Natural killer cell treated with Interleukin-12 subunit alpha and Interleukin-12 subunit beta and Interleukin-15 and Interleukin-18, amount 100 ng/mL, for 72 hours (primary cell): ENCODE data around the gene INCA1. TPM values are rescaled to one million over a fixed set of nuclear protein-coding genes. Genes with fewer than 3 reads are reported as not detected.

ENCODE experiments used
- ATAC-seq, 2 donors: fragments of 150-1000 bp; cut with Tn5 transposase in 1 of 2; sonication (Bioruptor Pico), chemical (Tn5 transposase) in 1 of 2; 2 replicates each; pipeline ENCODE4 v1.10.0; 2021
- DNase-seq: peaks from one replicate; pipeline ENCODE4 v3.0.0; 2022; ENCODE audit warnings: low spot score
- H3K27ac Mint-ChIP-seq, 2 donors: 1 replicate in 1 of 2; 2 replicates in 1 of 2; pipeline ENCODE4 v1.8.0; 2022; ENCODE audit warnings: mixed read lengths in 2 of 2, mild to moderate bottlenecking in 1 of 2, moderate library complexity in 1 of 2
- H3K27me3 Mint-ChIP-seq, 2 donors: 1 replicate in 1 of 2; 2 replicates in 1 of 2; pipeline ENCODE4 v1.8.0; 2022; ENCODE audit warnings: mixed read lengths in 2 of 2
- H3K36me3 Mint-ChIP-seq: one replicate; pipeline ENCODE4 v1.8.0; 2022; ENCODE audit warnings: mixed read lengths
- H3K4me1 Mint-ChIP-seq, 2 donors: 1 replicate in 1 of 2; 2 replicates in 1 of 2; pipeline ENCODE4 v1.8.0; 2022; ENCODE audit warnings: low read depth in 2 of 2, mixed read lengths in 2 of 2, mild to moderate bottlenecking in 1 of 2
- H3K4me3 Mint-ChIP-seq: one replicate; pipeline ENCODE4 v1.8.0; 2022; ENCODE audit warnings: mixed read lengths
- H3K9me3 Mint-ChIP-seq: 2 replicates; pipeline ENCODE4 v1.8.0; 2022; ENCODE audit warnings: mixed read lengths
- total RNA-seq, 2 donors: library from RNA; stranded (reverse); gene quantifications; one replicate each; pipeline ENCODE4 v1.2.3, GENCODE V29; 2022

Gene INCA1
- total RNA-seq, 2 donors from 2014 or later, result 0.31 to 0.56 TPM

- ATAC-seq (no peak), DNase-seq (no peak)
- Mint-ChIP-seq H3K4me1 (peaks cover 5 to 20% of the 10 kb centered on the region in 2 donors), H3K9me3 (no peaks in the 10 kb centered on the region), H3K27ac (no peak overlapping the region), H3K27me3 (no peaks in the 10 kb centered on the region), H3K36me3 (peaks cover 9% of the 10 kb centered on the region), H3K4me3 (no peak overlapping the region)
Observed at GRCh38 chr17:4972752-4973151, 24.6 kb downstream of the INCA1 start.

DNA sequence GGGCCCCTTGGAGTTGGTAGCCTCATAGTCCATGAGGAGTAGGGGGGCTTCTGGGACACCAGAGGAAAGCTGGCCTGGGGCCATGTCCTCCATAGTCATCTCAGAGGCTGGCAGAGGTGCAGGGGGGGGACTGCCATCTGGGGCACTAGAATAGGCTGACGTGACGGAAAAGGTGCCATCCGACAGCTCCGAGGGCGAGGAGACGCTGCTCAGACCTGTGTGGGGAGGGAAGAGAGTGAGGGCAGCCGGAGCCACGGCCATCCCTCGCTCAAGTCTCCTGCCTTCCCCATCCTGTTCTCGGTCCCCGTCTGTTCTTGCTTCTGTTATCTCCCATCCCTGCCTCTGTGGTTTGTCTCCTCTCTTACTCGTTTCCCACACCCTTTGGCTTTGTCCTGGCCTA lies 25.0 kb downstream of the INCA1 start:
- H3K4me1 Mint-ChIP-seq, result peaks cover 5 to 20% of the 10 kb centered on the region in 2 donors

DNA sequence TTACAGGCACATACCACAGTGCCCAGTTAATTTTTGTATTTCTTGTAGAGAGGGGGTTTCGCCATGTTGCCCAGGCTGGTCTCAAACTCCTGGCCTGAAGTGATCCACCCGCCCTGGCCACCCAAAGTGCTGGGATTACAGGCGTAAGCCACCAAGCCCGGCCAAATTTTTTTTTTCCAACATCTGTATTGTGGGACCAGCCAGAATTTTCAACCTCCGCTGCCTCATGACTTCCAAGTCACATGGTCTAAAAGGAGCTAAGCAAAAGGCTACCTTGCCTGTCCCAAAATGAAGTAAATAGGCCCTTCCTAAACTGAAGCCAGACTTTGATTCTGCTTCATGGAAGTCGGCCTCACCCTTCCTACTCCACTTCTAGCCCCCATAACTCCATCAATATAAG lies 25.5 kb downstream of the INCA1 start:
- no peak overlapping the region for H3K4me3 Mint-ChIP-seq
- ATAC-seq, result no peak
- no peaks in the 10 kb centered on the region for H3K9me3 Mint-ChIP-seq
- no peak overlapping the region for H3K27ac Mint-ChIP-seq
- peaks cover 5 to 20% of the 10 kb centered on the region in 2 donors for H3K4me1 Mint-ChIP-seq
- peaks cover 9% of the 10 kb centered on the region for H3K36me3 Mint-ChIP-seq
- no peak for DNase-seq
- H3K27me3 Mint-ChIP-seq, result no peaks in the 10 kb centered on the region

More for the DNA sequence above, 25.0 kb downstream of the INCA1 start:
- peaks cover 9% of the 10 kb centered on the region for H3K36me3 Mint-ChIP-seq
- no peak overlapping the region for H3K4me3 Mint-ChIP-seq
- DNase-seq (no peak), ATAC-seq (no peak)
- H3K27ac Mint-ChIP-seq, result no peak overlapping the region
- H3K9me3 Mint-ChIP-seq, result no peaks in the 10 kb centered on the region
- H3K27me3 Mint-ChIP-seq, result no peaks in the 10 kb centered on the region

- no peak overlapping the region for H3K4me3 Mint-ChIP-seq
- H3K4me1 Mint-ChIP-seq, result peaks cover 16 to 26% of the 10 kb centered on the region in 2 donors
- DNase-seq (no peak), ATAC-seq (no peak)
- no peaks in the 10 kb centered on the region for H3K9me3 Mint-ChIP-seq
- H3K27ac Mint-ChIP-seq, result no peak overlapping the region
- no peaks in the 10 kb centered on the region for H3K27me3 Mint-ChIP-seq
- peaks cover 4% of the 10 kb centered on the region for H3K36me3 Mint-ChIP-seq
Observed at GRCh38 chr17:4970273-4970672, 27.0 kb downstream of the INCA1 start.

DNA sequence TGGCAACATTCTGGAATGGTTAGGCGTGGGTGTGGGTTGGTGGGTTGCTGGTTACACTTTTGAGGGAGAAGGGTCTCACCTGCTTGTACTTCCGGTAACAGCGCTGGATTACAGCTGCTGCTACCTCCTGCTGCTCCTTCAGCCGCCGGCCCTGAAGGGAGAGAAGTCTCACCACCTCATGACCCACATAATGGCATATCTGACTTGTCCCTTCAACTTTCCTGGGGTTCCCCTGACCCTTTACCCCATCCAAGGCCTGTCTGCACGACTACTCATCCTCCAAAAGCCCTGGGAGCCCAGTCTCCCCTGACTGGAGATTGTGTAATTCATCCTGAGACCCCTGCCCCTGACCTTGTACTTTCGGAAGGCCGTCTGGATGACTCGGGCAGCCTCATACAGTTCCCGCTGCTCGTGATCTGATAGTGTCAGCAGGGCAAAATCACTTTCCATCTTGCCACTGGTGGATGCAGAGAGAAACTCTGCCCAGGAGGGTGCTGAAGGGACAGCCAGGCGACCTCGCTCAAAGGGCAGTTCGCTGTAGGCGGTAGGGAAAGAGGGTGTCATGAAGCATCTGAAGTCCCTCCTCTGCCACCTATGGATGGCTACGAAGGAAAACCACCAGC lies 27.7 kb downstream of the INCA1 start:
- ATAC-seq (no peak), DNase-seq (no peak)
- H3K27me3 Mint-ChIP-seq, result no peaks in the 10 kb centered on the region

GRCh38 chr17:4969047-4969550 lies 28.2 kb downstream of the INCA1 start:
- Mint-ChIP-seq H3K4me3 (no peak overlapping the region), H3K36me3 (no peaks in the 10 kb centered on the region), H3K4me1 (peaks cover 17 to 25% of the 10 kb centered on the region in 2 donors), H3K9me3 (no peaks in the 10 kb centered on the region), H3K27ac (no peak overlapping the region), H3K27me3 (no peaks in the 10 kb centered on the region)
- ATAC-seq, result no peak
- DNase-seq, result no peak

More for the DNA sequence above, 27.7 kb downstream of the INCA1 start:
- no peaks in the 10 kb centered on the region for H3K36me3 Mint-ChIP-seq
- H3K4me3 Mint-ChIP-seq, result no peak overlapping the region
- H3K27ac Mint-ChIP-seq, result no peak overlapping the region
- no peaks in the 10 kb centered on the region for H3K9me3 Mint-ChIP-seq
- H3K4me1 Mint-ChIP-seq, result peaks cover 17 to 25% of the 10 kb centered on the region in 2 donors

GRCh38 chr17:4968486-4969046 lies 28.8 kb downstream of the INCA1 start:
- Mint-ChIP-seq H3K36me3 (no peaks in the 10 kb centered on the region), H3K27ac (no peak overlapping the region), H3K4me3 (no peak overlapping the region), H3K27me3 (no peaks in the 10 kb centered on the region), H3K9me3 (no peaks in the 10 kb centered on the region), H3K4me1 (peaks cover 17 to 22% of the 10 kb centered on the region in 2 donors)
- DNase-seq, result no peak
- no peak for ATAC-seq

GRCh38 chr17:4967539-4968485 lies 29.5 kb downstream of the INCA1 start, which contains the start of gene SPAG7:
SPAG7 (minus strand) TSS chr17:4967817; CDS start chr17:4967804, 13 bp downstream.
- no peaks in the 10 kb centered on the region for H3K36me3 Mint-ChIP-seq
- peak; percentile 94 for DNase-seq
- peaks cover 17 to 20% of the 10 kb centered on the region in 2 donors for H3K4me1 Mint-ChIP-seq
- H3K9me3 Mint-ChIP-seq, result no peaks in the 10 kb centered on the region
- no peak within 1 kb of the TSS for H3K27ac Mint-ChIP-seq
- peak; percentile 85 to 89 for ATAC-seq
- no peaks in the 10 kb centered on the region for H3K27me3 Mint-ChIP-seq
- no peak within 1 kb of the TSS for H3K4me3 Mint-ChIP-seq

DNA sequence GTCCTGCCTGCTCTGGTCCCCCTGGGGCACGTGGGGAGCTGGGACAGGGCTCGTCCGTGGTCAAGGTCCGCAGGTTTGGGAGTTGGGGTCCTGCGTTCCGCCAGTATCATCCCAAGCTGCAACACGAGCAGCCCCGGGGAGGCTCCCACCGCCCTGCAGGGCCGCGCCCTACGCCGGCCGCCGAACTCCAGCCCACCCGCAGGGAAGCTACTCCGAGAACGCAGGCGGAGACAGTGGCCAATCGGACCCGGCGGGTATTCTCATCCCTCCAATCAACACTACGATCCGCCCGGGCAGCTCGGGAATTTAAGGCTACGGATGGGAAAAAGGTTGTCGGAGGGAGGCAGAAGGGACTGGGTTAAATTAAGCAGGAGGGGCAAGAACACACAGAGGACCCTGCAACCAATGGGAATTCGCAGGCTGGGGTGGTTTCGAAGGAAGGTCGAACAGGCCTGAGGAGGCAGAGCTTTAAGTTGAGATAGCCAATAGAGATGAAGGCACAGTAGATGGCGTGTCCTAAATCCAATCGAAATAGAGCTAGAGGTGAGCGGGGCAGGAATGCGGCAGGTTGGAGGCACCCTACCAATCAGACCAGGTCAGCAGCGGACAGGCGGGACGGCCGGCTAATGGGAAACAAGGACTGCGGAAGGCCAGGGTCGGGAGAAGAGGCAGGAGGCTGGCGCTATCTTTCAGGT lies 30.3 kb downstream of the INCA1 start:
- Mint-ChIP-seq H3K9me3 (no peaks in the 10 kb centered on the region), H3K27me3 (no peaks in the 10 kb centered on the region), H3K4me3 (no peak overlapping the region), H3K4me1 (peaks cover 17 to 18% of the 10 kb centered on the region in 2 donors), H3K36me3 (no peaks in the 10 kb centered on the region), H3K27ac (no peak overlapping the region)
- ATAC-seq (peak; percentile 91 to 95), DNase-seq (peak; percentile 99)

DNA sequence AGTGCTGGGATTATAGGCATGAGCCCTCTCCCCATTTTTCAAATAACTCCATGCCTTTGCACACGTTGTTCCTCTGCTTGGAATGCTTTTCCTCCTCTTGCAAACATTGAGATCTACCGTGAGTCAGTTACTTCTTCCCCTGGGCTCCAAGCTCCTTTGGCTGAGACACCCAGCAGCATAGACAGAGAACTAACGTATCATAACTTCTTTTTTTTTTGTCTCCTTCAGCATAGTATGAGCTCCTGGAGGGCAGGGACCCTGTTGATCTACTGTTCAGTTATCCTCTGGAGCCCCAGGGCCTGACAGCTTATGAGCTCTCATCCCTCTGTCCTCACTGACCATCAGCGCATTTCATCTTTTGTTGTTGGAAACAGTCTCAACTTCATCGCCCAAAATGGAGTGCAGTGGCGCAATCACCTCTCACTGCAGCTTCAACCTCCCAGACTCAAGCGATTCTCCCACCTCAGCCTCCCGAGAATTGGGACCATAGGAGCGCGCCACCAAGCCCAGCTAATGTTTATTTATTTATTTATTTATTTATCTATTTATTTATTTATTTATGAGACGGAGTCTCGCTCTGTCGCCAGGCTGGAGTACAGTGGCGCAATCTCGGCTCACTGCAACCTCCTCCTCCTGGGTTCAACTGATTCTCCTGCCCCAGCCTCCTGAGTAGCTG lies 31.9 kb downstream of the INCA1 start:
- no peaks in the 10 kb centered on the region for H3K36me3 Mint-ChIP-seq
- no peaks in the 10 kb centered on the region for H3K27me3 Mint-ChIP-seq
- ATAC-seq (no peak), DNase-seq (no peak)
- H3K4me1 Mint-ChIP-seq, result peaks cover 12 to 13% of the 10 kb centered on the region in 2 donors
- H3K4me3 Mint-ChIP-seq, result no peak overlapping the region
- no peaks in the 10 kb centered on the region for H3K9me3 Mint-ChIP-seq
- H3K27ac Mint-ChIP-seq, result no peak overlapping the region

GRCh38 chr17:4960279-4960922 lies 36.9 kb downstream of the INCA1 start:
- no peak overlapping the region for H3K27ac Mint-ChIP-seq
- H3K36me3 Mint-ChIP-seq, result no peaks in the 10 kb centered on the region
- ATAC-seq (no peak), DNase-seq (no peak)
- no peak overlapping the region for H3K4me3 Mint-ChIP-seq
- peaks cover 2 to 14% of the 10 kb centered on the region in 2 donors for H3K4me1 Mint-ChIP-seq
- no peaks in the 10 kb centered on the region for H3K9me3 Mint-ChIP-seq
- H3K27me3 Mint-ChIP-seq, result no peaks in the 10 kb centered on the region

DNA sequence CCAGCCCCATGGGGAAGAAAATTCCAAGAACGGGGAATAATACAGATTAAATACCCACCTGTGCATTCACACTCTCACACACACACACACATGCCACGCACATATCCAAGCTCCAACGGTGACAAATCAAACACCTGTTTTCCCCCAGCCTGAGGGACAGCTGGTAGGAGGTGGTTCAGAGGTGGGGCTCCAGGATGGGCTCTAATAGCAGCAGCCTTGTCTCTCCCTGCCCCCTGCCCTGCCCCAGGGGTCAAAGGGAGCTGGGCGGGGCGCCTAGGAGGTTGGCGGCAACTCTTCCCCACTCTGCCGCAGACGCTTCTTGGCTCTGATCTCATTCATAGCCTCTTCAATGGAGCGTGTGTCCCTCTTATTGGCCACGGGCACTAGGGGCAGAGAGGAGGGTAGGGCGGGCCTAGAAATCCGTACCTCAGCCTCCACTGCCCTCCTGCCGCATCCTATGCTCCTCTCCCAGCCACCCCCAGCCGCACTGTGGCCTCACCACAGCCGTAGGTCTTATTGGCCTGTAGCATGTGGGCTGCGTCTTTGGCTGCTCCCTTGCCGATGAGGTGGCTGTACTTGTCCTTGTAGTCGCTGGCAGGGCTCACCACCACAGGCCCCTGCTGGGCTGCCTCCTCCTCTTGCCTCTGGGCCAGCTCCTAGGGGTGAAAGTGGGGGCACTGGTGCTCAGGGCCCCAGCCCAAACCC lies 37.9 kb downstream of the INCA1 start:
- no peaks in the 10 kb centered on the region for H3K36me3 Mint-ChIP-seq
- peak overlapping the region in 1 of 2 donors; percentile 13 for H3K27ac Mint-ChIP-seq
- DNase-seq, result no peak
- peaks cover 0 to 10% of the 10 kb centered on the region in 2 donors for H3K4me1 Mint-ChIP-seq
- ATAC-seq, result no peak
- no peak overlapping the region for H3K4me3 Mint-ChIP-seq
- H3K27me3 Mint-ChIP-seq, result no peaks in the 10 kb centered on the region
- no peaks in the 10 kb centered on the region for H3K9me3 Mint-ChIP-seq
